ENCODE results near the gene ARHGAP44.

ARHGAP44 gene

DNA sequence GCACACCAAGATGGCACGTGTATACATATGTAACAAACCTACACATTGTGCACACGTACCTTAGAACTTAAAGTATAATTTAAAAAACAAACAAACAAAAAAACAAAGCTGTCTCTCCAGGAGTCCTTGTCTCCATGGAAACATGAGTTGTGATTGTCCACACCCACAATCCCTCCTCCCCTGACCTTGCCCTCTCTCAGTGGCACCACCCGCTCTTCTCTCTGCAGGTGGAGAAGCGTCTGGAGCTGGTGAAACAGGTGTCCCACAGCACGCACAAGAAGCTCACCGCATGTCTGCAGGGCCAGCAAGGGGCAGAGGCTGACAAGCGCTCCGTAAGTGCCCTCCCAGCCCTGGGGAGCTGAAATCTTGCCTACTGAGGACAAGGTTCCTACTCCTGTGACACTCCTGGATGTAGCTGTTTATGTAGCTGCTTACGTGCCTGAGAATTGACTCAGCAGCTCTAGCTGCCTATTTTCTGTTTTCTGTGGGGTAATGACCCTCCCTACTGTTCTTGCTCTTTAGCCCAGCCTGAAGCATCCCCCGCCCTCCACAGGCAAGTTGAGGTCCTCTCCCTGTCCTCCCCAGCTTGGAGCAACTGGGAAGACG lies 107.0 kb downstream of the ARHGAP44 start:
- DNase-seq (ENCODE audit: low read depth in 1 of 2, low spot score in 1 of 2) = no peak

GRCh38 chr17:12898110-12898509 lies 108.8 kb downstream of the ARHGAP44 start:
- no peak for DNase-seq (ENCODE audit: low read depth in 1 of 2, low spot score in 1 of 2)

DNA sequence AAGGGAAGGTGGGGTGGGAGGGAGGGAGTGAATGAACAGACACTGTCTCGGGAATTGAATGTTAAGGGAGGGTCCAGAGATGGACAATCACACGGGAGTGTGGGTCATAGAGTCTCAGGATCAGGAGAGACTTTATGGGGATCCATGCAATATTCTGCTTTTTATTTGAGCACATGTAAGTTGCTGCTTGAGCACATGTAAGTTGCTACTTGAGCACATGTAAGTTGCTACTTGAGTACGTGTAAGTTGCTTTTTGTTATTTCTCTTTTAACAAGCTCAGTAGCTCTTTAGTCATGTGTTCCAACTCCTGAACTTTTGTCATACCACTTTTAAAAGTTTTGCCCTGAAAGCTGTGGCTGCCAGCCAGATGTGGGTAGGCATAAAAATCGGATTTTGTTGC lies 110.3 kb downstream of the ARHGAP44 start:
- DNase-seq (ENCODE audit: low read depth in 1 of 2, low spot score in 1 of 2) = no peak

DNA sequence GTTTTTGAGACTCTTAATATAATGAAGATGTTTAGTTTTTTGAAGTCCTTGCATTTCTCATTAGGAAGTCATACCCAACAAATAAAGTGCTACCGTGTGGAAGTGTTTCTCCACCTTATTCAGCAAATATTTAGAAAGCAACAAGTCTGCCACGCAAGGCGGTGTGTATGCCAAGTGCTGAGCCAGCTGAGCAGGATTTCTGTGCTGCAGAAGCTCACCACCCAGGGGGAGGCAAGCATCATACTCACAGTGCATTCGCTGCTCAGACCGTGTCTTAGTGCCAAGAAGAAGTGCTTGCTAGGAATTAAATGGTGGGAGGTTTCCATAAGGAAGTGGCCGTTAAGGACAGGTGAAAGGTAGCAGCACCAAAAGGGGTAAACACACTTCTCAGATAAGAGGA lies 111.2 kb downstream of the ARHGAP44 start:
- DNase-seq (ENCODE audit: low read depth in 1 of 2, low spot score in 1 of 2) = no peak

DNA sequence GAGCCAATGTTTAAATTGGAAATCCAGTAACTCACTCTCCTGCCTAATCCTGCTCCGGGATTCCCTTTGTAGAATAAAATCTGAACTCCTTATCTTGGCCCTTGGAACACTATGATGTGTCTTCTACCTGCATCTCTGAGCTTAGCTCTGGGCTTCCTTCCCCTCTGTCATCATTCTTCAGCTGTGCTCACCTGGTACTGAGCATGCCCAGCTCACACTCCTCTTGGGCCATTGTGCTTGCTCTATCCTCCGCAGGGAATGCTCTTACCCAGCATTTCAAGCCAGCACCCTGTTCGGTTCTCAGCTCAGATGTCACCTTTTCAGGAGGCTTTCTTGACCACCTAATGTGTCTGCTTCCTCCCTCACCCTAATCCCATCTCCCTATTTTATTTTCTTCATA lies 112.7 kb downstream of the ARHGAP44 start:
- DNase-seq (ENCODE audit: low read depth in 1 of 2, low spot score in 1 of 2) = no peak

- DNase-seq (ENCODE audit: low read depth in 1 of 2, low spot score in 1 of 2) = no peak
These were observed 118.2 kb downstream of the ARHGAP44 start for GRCh38 chr17:12907477-12907876.

GRCh38 chr17:12909046-12909445 lies 119.7 kb downstream of the ARHGAP44 start:
- DNase-seq (ENCODE audit: low read depth in 1 of 2, low spot score in 1 of 2) = no peak

DNA sequence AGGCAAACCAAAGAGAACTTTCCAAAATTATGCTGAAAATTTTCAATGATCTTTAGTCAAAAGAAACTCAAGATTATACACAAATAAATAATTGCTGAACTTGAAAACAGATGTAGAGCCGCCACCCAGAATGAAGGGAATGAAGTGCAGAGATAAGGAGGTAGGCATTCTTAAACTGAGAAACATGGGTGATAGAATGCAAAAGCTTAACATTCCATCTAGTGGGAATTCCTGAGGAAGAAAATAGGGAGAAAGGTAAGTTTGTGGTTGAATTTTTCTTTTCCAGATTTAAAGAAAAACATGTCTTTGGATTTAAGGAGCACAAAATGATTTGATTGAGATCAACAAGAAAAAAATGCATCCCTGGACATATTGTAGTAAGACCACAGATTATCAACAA lies 120.2 kb downstream of the ARHGAP44 start:
- no peak for DNase-seq (ENCODE audit: low read depth in 1 of 2, low spot score in 1 of 2)

DNA sequence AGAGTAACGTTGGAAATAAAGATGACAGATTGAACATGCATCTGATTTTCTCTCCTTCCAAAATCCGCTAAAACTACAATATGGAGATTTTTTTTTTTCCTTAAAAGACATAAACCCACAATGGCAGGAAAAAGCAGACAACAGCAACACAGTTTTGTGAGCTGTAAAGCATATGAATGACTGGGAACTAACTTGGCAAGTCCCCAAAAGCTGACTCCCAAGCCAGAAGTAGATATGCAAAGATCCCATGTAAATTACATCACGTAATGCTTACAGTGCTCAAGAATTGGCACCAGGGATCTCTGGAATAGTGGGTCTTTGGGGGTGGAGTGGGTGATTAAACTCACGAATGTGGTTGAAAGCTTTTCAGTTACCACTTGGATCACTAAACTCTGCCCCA lies 121.9 kb downstream of the ARHGAP44 start:
- no peak for DNase-seq (ENCODE audit: low read depth in 1 of 2, low spot score in 1 of 2)

DNA sequence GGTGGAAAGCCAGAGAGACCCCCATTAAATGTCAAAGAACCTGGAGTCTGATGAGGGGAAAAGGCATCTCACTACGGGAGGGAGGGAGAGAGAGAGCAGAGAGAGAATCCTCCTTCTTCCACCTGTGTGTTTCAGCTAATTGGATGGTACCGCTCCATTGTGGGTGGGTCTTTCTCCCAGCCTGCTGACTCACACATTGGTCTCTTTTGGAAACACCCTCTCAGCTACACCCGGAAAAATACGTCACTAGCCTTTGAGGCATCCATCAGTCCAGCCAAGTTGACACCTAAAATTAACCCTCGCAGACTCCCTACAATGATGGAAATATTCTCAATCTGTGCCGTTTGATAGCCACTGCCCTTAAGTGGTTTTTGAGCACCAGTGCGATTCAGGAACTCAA lies 128.1 kb downstream of the ARHGAP44 start:
- DNase-seq (ENCODE audit: low read depth in 1 of 2, low spot score in 1 of 2) = no peak

GRCh38 chr17:12918142-12918541 lies 128.8 kb downstream of the ARHGAP44 start:
- no peak for DNase-seq (ENCODE audit: low read depth in 1 of 2, low spot score in 1 of 2)

- DNase-seq (ENCODE audit: low read depth in 1 of 2, low spot score in 1 of 2) = no peak
These were observed 132.8 kb downstream of the ARHGAP44 start for GRCh38 chr17:12922120-12922519.

DNA sequence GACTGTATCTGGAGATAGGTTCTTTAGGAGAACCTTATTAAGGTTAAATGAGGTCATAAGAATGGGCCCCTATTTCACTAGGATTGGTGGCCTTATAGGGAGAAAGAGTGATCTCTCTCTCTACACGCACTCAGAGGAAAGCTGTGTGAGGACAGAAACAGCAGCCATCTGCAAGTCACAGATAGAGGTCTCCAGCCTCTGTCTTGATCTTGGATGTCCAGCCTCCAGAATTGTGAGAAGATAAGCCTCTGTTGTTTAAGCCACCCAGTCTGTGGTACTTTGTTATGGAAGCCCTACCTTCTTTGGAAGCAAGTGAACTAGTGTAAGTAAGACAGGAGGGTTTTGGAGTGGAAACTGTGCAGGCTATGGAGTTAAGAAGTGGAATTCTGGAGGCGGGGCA lies 135.3 kb downstream of the ARHGAP44 start:
- no peak for DNase-seq (ENCODE audit: low read depth in 1 of 2, low spot score in 1 of 2)

- DNase-seq (ENCODE audit: low read depth in 1 of 2, low spot score in 1 of 2) = no peak
These were observed 137.7 kb downstream of the ARHGAP44 start for GRCh38 chr17:12927001-12927400.

DNA sequence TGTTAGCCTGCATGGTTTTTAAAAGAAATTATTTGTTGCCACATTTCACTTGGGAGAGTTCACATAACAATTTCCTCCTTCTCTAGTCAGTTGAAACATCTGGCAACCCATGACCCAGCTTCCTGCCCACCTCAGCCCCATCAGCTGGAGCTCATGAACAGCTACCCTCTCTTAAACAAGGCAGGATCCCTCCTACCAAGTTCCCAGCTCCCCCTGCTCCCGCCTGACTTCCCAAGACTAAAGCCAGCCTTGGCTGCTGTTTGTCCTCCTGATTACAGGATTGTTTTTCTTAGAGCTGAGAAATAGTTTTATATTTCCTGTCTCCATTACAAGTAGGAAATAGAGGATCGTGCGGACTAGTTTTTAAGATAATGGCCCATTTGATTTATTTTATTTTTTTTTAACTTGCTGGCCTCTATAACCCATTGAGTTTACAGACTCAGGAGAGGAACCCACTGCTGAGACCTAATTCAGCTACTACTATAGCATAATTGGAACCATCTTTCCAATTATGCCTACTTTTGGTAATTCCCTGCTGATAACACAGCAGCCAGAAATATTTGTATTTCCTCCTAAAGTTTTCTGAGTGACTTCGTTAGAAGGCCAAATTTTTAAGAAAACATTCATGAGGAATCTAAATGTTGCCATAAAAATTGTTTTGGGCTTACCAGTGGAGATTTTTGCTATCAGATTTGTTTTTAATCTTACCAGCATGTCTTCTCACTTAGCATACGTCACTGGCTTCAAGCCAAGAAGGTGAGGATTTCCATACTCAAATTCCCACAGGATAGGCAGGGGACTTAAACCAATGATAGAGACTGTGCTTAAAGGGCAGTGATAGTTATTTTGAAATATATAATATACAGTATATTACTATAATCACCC lies 138.5 kb downstream of the ARHGAP44 start:
- no peak for DNase-seq (ENCODE audit: low read depth in 1 of 2, low spot score in 1 of 2)

GRCh38 chr17:12928736-12929135 lies 139.4 kb downstream of the ARHGAP44 start:
- no peak for DNase-seq (ENCODE audit: low read depth in 1 of 2, low spot score in 1 of 2)

- no peak for DNase-seq (ENCODE audit: low read depth in 1 of 2, low spot score in 1 of 2)
These were observed 147.2 kb downstream of the ARHGAP44 start for GRCh38 chr17:12936501-12936900.

DNA sequence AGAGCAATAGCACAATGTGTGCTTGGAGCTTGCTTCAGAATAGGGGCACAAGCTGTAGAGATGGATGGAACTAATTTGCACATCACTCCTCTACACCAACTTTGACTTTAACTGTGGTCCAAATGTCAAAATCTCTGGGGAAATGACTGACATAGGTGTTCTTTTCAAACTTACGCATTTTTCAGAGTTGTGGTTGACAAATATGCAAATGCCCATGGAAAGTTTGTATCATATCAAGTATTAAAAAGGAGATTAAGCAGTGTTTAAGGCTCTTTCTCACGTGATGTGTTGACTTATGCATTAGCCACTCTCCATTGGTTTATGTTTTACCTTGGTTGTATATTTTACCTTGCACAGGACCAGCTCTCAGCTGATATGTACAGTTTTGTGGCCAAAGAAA lies 151.4 kb downstream of the ARHGAP44 start:
- no peak for DNase-seq (ENCODE audit: low read depth in 1 of 2, low spot score in 1 of 2)

DNA sequence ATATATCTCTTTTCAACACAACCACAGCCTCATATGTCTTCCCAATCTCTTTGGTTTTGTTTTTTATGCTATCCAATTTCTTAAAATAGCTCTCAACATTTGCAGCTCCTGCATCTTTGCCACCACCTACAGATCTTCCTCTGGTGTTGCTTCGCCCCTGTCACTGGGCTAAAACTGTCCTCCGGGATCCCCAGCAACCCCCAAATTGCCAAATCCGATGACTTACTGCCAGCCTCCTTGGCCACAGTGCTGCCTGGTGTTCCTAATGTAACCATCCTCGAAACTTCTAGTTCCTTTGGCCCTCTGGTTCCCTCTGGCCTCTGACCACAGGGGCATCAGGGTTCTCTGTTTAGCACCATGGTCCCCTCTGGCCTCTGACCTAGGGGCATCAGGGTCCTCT lies 157.7 kb downstream of the ARHGAP44 start:
- DNase-seq (ENCODE audit: low read depth in 1 of 2, low spot score in 1 of 2) = no peak

- DNase-seq (ENCODE audit: low read depth in 1 of 2, low spot score in 1 of 2) = no peak
These were observed 162.7 kb downstream of the ARHGAP44 start for GRCh38 chr17:12952012-12952411.

- no peak for DNase-seq (ENCODE audit: low read depth in 1 of 2, low spot score in 1 of 2)
These were observed 163.9 kb downstream of the ARHGAP44 start for GRCh38 chr17:12953156-12953555.

DNA sequence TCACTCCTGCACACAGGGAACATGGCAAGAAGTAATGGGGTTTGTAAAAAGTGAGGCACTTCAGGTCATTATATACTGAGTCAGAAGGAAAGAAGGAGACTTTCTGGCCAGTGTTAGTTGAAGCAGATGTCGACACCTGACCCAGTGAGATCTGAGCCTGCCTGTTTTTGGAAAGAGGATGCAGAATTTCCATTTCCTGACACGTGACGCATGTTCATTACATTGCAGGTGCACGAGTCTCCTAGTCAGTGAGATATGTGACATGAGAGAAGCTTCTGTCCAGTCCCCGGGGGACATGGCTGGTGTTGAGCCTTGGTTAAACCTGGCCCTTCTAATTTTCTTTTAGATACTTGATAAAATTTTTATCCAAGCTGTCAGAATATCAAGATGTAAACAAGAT lies 166.2 kb downstream of the ARHGAP44 start:
- no peak for DNase-seq (ENCODE audit: low read depth in 1 of 2, low spot score in 1 of 2)

- no peak for DNase-seq (ENCODE audit: low read depth in 1 of 2, low spot score in 1 of 2)
These were observed 169.5 kb downstream of the ARHGAP44 start for GRCh38 chr17:12958786-12959185.
